G401 (cell line): Measurements from ENCODE around the gene CAMKMT. TPM values are rescaled to one million over a fixed set of nuclear protein-coding genes. Genes with fewer than 3 reads are reported as not detected.
A peak's percentile ranks its signal among the peaks of the same experiment; 100 is the strongest.

Source experiments
- DNase-seq: peaks from one replicate; pipeline ENCODE4 v3.0.0-alpha.2; 2015; ENCODE audit warnings: low spot score
- in situ Hi-C: cut with HindIII; loops from 2 replicates; pipeline ENCODE4 v1.10.0; 2016; ENCODE audit warnings: low sequenced_read_pairs, mixed read lengths
- total RNA-seq: library from RNA; depleted of rRNA; stranded (reverse); fragments of >200 nt; shearing (Covaris generic); gene quantifications from 2 replicates; pipeline ENCODE4 v1.2.3, GENCODE V29; 2014

Gene CAMKMT
- total RNA-seq, 1 experiment from 2014 or later, result 1.6 TPM

GRCh38 chr2:44705876-44706480, 344.2 kb downstream of the CAMKMT start:
- DNase-seq, result peak; percentile 8
- in situ Hi-C loops, result no loop called here

- in situ Hi-C loops, result no loop called here
- no peak for DNase-seq
Observed at GRCh38 chr2:44706681-44707553, 345.2 kb downstream of the CAMKMT start.

GRCh38 chr2:44707945-44708660, 346.4 kb downstream of the CAMKMT start:
- DNase-seq, result no peak
- in situ Hi-C loops, result no loop called here

DNA sequence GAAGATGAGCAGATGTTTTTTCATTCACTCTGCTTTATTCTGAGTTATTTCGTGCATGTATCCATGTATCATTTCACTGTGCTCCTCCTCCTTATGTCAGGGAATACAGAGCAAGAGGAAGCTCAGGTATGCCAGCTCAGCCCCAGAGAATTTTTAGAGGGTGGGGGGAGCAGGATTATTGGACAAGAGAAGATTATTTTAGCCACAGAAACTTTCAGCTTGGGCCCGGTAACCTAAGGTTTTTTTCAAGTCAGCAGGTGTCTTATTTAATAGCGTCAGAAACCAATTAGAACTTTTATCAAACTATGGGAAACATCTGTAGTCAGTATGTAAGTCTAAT, 346.9 kb downstream of the CAMKMT start:
- DNase-seq, result no peak
- in situ Hi-C loops, result no loop called here

GRCh38 chr2:44713170-44713569, 351.4 kb downstream of the CAMKMT start:
- in situ Hi-C loops, result no loop called here
- DNase-seq, result no peak

GRCh38 chr2:44715671-44716081, 353.9 kb downstream of the CAMKMT start:
- in situ Hi-C loops, result no loop called here
- DNase-seq, result peak; percentile 9

- DNase-seq, result no peak
- in situ Hi-C loops, result no loop called here
Observed at GRCh38 chr2:44716131-44716530, 354.4 kb downstream of the CAMKMT start.

DNA sequence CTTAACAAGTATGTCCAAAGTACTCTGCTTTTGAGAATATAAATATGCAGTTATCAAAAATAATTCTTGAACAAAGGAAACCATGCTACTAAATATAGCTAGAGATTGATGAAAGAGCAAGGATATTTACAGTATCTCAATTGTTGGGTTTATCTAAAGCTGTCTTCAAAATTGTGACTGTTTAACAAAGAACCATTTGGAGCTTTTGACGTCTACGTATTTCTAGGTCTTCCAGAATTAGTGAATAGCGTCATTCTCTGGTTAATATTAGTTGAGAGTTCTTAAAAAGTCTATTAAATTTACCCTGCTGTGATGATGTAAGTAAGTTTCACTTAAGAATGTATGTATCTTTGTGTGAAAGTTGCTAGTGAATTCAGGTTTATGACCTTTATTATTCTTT, 356.7 kb downstream of the CAMKMT start:
- DNase-seq, result no peak
- in situ Hi-C loops, result no loop called here

- in situ Hi-C loops, result no loop called here
- no peak for DNase-seq
Observed at GRCh38 chr2:44719562-44719961, 357.8 kb downstream of the CAMKMT start.

DNA sequence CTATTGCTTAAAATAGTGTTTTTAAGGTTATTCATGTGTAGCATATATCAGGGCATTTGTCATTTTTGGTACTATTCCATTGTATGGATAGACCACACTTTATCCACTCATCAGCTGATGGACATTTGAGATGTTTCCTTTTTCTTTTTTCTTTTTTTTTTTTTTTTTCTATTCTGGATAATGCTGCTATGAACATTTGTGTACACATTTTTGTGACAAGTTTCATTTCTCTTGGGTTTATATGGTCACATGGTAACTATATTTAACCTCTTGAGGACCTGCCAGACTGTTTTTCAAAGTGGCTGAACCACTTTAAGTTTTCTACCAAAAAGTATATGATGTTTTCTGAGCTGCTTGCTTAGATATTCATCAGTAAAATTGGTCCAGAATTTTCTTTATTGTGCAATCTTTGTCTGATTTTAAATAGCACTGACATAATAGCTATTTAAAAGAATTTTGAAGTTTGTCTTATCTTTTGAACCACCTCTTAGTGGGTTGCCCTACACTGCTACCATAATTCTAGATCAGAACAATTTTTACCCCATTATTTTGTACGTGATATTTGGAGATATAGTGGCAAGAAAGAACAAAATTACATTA, 360.4 kb downstream of the CAMKMT start:
- in situ Hi-C loops, result no loop called here
- no peak for DNase-seq

DNA sequence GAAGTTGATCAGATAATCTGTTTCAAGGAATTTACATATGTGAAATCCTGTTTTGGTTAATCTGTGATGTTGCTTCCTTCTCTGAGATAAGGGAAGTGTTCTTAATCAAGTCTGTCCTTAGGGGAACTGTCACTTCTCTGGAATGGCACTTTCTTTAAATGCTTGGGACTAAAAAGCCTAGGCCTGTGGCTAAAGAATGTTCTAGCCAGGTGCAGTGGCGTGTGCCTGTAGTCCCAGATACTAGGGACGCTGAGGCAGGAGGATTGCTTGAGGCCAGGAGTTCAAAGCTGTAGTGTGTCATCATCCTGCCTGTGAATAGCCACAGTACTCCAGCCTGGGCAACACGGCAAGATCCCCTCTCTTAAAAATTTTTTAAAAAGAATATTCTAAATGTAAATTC, 362.2 kb downstream of the CAMKMT start:
- in situ Hi-C loops, result no loop called here

DNA sequence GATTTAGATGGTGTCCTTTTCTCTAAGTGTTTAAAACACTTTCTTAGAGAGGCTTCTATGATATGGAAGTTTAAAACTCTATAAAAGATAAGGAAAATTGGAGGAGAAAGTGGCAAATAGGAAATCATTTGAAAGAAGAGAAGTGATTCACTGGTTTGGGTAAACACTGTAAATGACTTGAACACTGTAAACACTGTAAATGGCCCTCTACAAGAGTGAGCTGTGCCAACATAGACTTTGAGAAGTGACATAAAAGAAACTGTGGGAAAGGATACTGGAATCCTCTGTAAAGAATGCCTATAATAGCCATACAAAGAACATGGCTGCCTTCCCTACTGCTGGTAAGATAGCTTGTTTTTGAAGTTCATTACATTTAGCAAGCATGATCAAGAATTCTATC, 368.8 kb downstream of the CAMKMT start:
- in situ Hi-C loops, result no loop called here
- DNase-seq, result no peak

More for the DNA sequence above, 362.2 kb downstream of the CAMKMT start:
- no peak for DNase-seq

DNA sequence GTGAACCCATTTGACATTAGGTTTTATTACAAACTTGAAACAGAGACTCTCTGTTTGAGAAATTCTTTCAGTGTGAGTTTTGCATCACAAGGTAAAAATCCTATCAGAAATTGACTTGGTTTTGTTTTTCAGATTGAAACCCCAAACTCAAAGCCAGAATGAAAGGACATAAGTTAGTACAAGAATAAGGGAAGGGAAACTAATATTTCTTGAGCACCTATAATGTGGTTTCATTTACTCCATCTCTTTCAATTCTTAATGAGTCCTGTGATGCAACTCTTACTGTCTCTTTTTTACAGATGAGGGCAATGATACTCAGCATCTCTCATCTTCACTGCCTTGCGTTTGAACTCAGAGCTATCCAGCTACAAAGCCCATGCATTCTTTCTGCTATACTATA, 369.8 kb downstream of the CAMKMT start:
- DNase-seq, result no peak
- in situ Hi-C loops, result no loop called here

GRCh38 chr2:44736270-44736942, 374.7 kb downstream of the CAMKMT start:
- in situ Hi-C loops, result no loop called here
- no peak for DNase-seq

DNA sequence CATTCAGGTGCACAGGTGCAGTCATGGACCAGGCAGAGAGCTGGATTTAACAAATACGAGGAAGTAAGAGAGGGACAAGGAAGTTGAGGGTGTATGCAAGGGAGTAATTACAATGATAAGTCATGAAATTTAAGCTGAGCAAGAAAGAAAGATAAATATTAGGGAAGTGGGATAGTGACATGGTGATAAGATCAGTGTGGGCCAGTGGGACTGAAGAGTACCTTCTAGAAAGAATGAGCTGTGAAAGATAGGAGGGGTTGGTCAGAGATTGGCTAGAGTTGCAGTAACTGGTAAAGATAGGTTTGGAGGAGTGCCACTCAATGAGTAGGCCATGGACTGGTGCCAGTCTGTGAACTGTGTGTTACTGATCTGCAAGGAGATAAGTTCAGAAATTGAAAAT, 378.9 kb downstream of the CAMKMT start:
- no peak for DNase-seq
- in situ Hi-C loops, result no loop called here

- in situ Hi-C loops, result no loop called here
- no peak for DNase-seq
Observed at GRCh38 chr2:44741507-44741906, 379.8 kb downstream of the CAMKMT start.

DNA sequence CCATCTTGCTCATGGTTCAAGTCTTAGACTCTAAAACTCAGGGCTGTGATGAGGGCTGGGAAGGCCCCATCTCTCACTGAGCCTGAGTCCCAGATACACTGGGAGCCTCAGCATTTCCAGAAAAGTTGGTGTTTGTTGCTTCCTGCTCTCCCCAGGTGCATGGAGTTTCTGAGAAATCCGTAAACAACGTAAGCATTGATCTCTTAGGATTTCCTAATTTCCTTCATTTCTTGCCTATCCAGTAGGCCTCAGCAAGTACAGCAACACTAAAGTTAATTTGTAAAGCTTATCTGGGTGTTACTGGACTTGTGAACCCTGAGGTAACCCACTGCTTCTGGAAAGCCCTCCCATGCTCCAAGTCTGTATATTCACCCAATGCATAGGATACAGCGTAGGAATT, 380.3 kb downstream of the CAMKMT start:
- no peak for DNase-seq
- in situ Hi-C loops, result no loop called here

GRCh38 chr2:44743473-44743872, 381.7 kb downstream of the CAMKMT start:
- in situ Hi-C loops, result no loop called here
- DNase-seq, result no peak
